HepG2 (cell line): ENCODE measurements around the gene ANGPTL2. TPM values are rescaled to one million over a fixed set of nuclear protein-coding genes. Genes with fewer than 3 reads are reported as not detected.

Experiments
- ATAC-seq: fragments of 200-7000 bp; cut with Tn5 transposase; 3 replicates; pipeline ENCODE4 v1.9.1; 2020; ENCODE audit warnings: mild to moderate bottlenecking, moderate library complexity
- BruUV-seq: library from RNA; stranded (reverse); fragments of 400-500 nt; replicated peaks from 2 replicates; lab custom pipeline; 2021; lab: Mats Ljungman, UMichigan
- CTCF ChIA-PET: fragments of 300-600 bp; formaldehyde crosslinking; extraction: SDS; loops from one replicate; lab custom pipeline; 2021; ENCODE audit warnings: low total read pairs, inconsistent platforms, low intra/inter-chr PET ratio; lab: Yijun Ruan, JAX
- POLR2A ChIA-PET: fragments of 350-600 bp; sonication (Branson Sonifier 250); formaldehyde crosslinking; loops from one replicate; lab custom pipeline; 2020; ENCODE audit warnings: antibody characterized with exemption, inconsistent platforms; lab: Yijun Ruan, JAX
- DNase-seq: peaks from one replicate; pipeline ENCODE4 v3.0.0-alpha.2; 2015; ENCODE audit warnings: low spot score
- FAIRE-seq: peaks from 3 replicates; lab custom pipeline; 2011; peaks lifted over from hg19 to GRCh38; lab: Jason Lieb, UNC
- H2AFZ ChIP-seq: one replicate; pipeline ENCODE4 v1.6.1; 2011; ENCODE audit warnings: low read length, inconsistent platforms
- H3K27ac ChIP-seq: fragments of 300-600 bp; 3 replicates; pipeline ENCODE4 v1.8.0; 2011; ENCODE audit warnings: mixed run types, mild to moderate bottlenecking, mixed read lengths, low read length, inconsistent platforms; ENCODE audit not compliant: insufficient read depth; ENCODE audit errors: extremely low read length
- H3K27me3 ChIP-seq, 2 experiments: fragments of 200-600 bp in 1 of 2; 2 replicates in 1 of 2; 3 replicates in 1 of 2; pipeline versions ENCODE4 v1.6.0 to v1.8.0; 2011; ENCODE audit warnings: low read length in 2 of 2, mild to moderate bottlenecking in 2 of 2, moderate library complexity in 2 of 2, inconsistent platforms in 1 of 2; ENCODE audit not compliant: insufficient read depth in 2 of 2, control insufficient read depth in 1 of 2
- H3K36me3 ChIP-seq, 2 experiments: fragments of 200-600 bp in 1 of 2; replicated peaks in 1 of 2; 2 replicates in 1 of 2; 3 replicates in 1 of 2; pipeline versions ENCODE4 v1.5.1 to v1.8.0; 2011; ENCODE audit warnings: low read length in 2 of 2, inconsistent platforms in 1 of 2; ENCODE audit not compliant: insufficient read depth in 2 of 2, control insufficient read depth in 1 of 2
- H3K4me1 ChIP-seq: 2 replicates; pipeline ENCODE4 v1.5.1; 2012; ENCODE audit warnings: low read length, inconsistent platforms; ENCODE audit not compliant: insufficient read depth
- H3K4me2 ChIP-seq: 2 replicates; pipeline ENCODE4 v1.6.0; 2011; ENCODE audit warnings: low read depth, low read length, inconsistent platforms
- H3K4me3 ChIP-seq, 3 experiments: fragments of 200-600 bp in 1 of 3; sonication (generic), shearing (Covaris generic) in 1 of 3; replicated peaks in 1 of 3; 2 replicates each; pipeline ENCODE4 v1.5.1; 2011 to 2016; ENCODE audit warnings: low read length in 3 of 3, inconsistent platforms in 2 of 3, low read depth in 2 of 3, mild to moderate bottlenecking in 2 of 3, control low read depth in 1 of 3, mixed read lengths in 1 of 3; ENCODE audit not compliant: insufficient read depth in 1 of 3
- H3K79me2 ChIP-seq: one replicate; pipeline ENCODE4 v1.6.1; 2011; ENCODE audit warnings: low read length, inconsistent platforms; ENCODE audit not compliant: insufficient read depth
- H3K9ac ChIP-seq: 2 replicates; pipeline ENCODE4 v1.6.0; 2011; ENCODE audit warnings: mild to moderate bottlenecking, low read depth, low read length, inconsistent platforms; ENCODE audit not compliant: insufficient read depth
- H3K9me3 ChIP-seq: 2 replicates; pipeline ENCODE4 v1.5.1; 2012; ENCODE audit warnings: mild to moderate bottlenecking, low read length
- H4K20me1 ChIP-seq: 2 replicates; pipeline ENCODE4 v1.6.0; 2011; ENCODE audit warnings: inconsistent platforms, mild to moderate bottlenecking, low read length, moderate library complexity; ENCODE audit not compliant: insufficient read depth
- CBX5 ChIP-seq: sonication (generic); formaldehyde crosslinking; IDR thresholded peaks from 2 replicates; pipeline ENCODE4 v1.4.0; 2020; ENCODE audit warnings: missing genetic modification reagents, borderline replicate concordance
- IKZF5 ChIP-seq: IDR thresholded peaks from 2 replicates; pipeline ENCODE4 v1.6.1; 2018; ENCODE audit warnings: missing genetic modification reagents, mild to moderate bottlenecking, missing compliant biosample characterization
- NR0B2 ChIP-seq: sonication (generic); formaldehyde crosslinking; IDR thresholded peaks from 2 replicates; pipeline ENCODE4 v1.4.0; 2020; ENCODE audit warnings: mild to moderate bottlenecking, missing genetic modification reagents
- PBX3 ChIP-seq: sonication (generic); formaldehyde crosslinking; IDR thresholded peaks from 2 replicates; pipeline ENCODE4 v1.8.1; 2023; ENCODE audit warnings: missing genetic modification reagents, inconsistent platforms, borderline replicate concordance
- SUZ12 ChIP-seq: fragments of 150-350 bp; IDR thresholded peaks from 2 replicates; pipeline ENCODE4 v1.6.1; 2014; ENCODE audit warnings: low read depth, low read length
- ZHX2 ChIP-seq, 2 experiments: sonication (generic) in 1 of 2; formaldehyde crosslinking in 1 of 2; IDR thresholded peaks; 2 replicates each; pipeline versions ENCODE4 v1.6.1 to v1.9.0; 2014 to 2022; ENCODE audit warnings: antibody characterized with exemption in 1 of 2, borderline replicate concordance in 1 of 2, inconsistent platforms in 1 of 2, low read depth in 1 of 2, missing genetic modification reagents in 1 of 2
- ZXDC ChIP-seq: sonication (generic); formaldehyde crosslinking; IDR thresholded peaks from 2 replicates; pipeline ENCODE4 v1.5.0; 2020; ENCODE audit warnings: mild to moderate bottlenecking, missing genetic modification reagents
- WGBS: methylation state at CpG from one replicate; pipeline ENCODE4 v1.1.6; 2017; ENCODE audit warnings: low lambda C conversion rate; 5-methylcytosine and 5-hydroxymethylcytosine counted together
- in situ Hi-C: cut with HindIII; loops from 2 replicates; pipeline ENCODE4 v1.10.0; 2017; ENCODE audit warnings: low pct_unique_long_range_greater_than_20kb; ENCODE audit not compliant: extremely low pct_ligation_motif_present
- intact Hi-C: fragments of 100-400 bp; cut with micrococcal nuclease; formaldehyde crosslinking; loops from one replicate; pipeline ENCODE4 v1.10.0; 2022; ENCODE audit not compliant: unreplicated experiment
- polyA plus RNA-seq, 8 experiments: library from polyadenylated mRNA; depleted of rRNA in 3 of 8; stranded (reverse) in 7 of 8; unstranded in 1 of 8; fragments of >200 nt; fragmentation: Illumina TruSeq in 4 of 8; extraction: Trizol in 4 of 8; gene quantifications; 2 replicates each; pipeline versions ENCODE4 v1.2.1 to v1.2.3, GENCODE V29; 2011 to 2016; ENCODE audit warnings: low read depth in 4 of 8, missing spikeins in 1 of 8, mixed read lengths in 1 of 8; ENCODE audit not compliant: insufficient read depth in 1 of 8
- total RNA-seq, 5 experiments: library from RNA; depleted of rRNA; stranded (reverse); fragments of >200 nt; fragmentation: Illumina TruSeq; extraction: Trizol; gene quantifications; 2 replicates each; pipeline ENCODE4 v1.2.3, GENCODE V29; 2016; ENCODE audit warnings: low read depth in 1 of 5

The ANGPTL2 gene
- total and polyA plus RNA-seq, 2 of the 13 experiments (the other 11 are each of a cell fraction or from before 2014, with no cell fraction given): 0.91 to 21.0 TPM

GRCh38 chr9:127067603-127068220, 54.7 kb downstream of the ANGPTL2 start:
- 60% methylated on average over 5 of the region's 5 CpGs for WGBS
- H2AFZ ChIP-seq: no peak overlapping the region
- no peak for DNase-seq
- H3K9ac ChIP-seq: no peak overlapping the region
- ChIA-PET CTCF (no interaction called here), POLR2A (no interaction called here)
- no peak overlapping the region for H3K4me2 ChIP-seq
- no peak overlapping the region for H3K27ac ChIP-seq
- no peak for FAIRE-seq
- no peaks in the 10 kb centered on the region for H3K79me2 ChIP-seq
- H4K20me1 ChIP-seq: no peaks in the 10 kb centered on the region
- no peak overlapping the region for H3K4me3 ChIP-seq
- no peak for ATAC-seq
- TF ChIP-seq CBX5 (CRISPR knock-in tag): no peak
- no peak for TF ChIP-seq ZXDC
- no peak for TF ChIP-seq IKZF5 (CRISPR knock-in tag)
- TF ChIP-seq ZHX2 (IDR thresholded peaks at IDR 0.05; ENCODE audit: low read depth): no peak
- no peak for TF ChIP-seq ZHX2 (CRISPR knock-in tag; IDR thresholded peaks at IDR 0.05; ENCODE audit: borderline replicate concordance)
- no peak for TF ChIP-seq NR0B2
- TF ChIP-seq PBX3 (CRISPR knock-in tag): no peak
- no peak for TF ChIP-seq SUZ12
- H3K36me3 ChIP-seq: no peaks in the 10 kb centered on the region
- H3K4me1 ChIP-seq: peaks cover 12% of the 10 kb centered on the region; the same call in 1 of the 2 replicates
- intact Hi-C loops (loop anchor here (2.0 kb wide), 1 partner anchor 65 kb away; no protein-coding TSS in a partner anchor), in situ Hi-C loops (no loop called here)
- BruUV-seq: no TSS peak
- no peaks in the 10 kb centered on the region for H3K27me3 ChIP-seq
- H3K9me3 ChIP-seq: no peaks in the 10 kb centered on the region
